Subcutaneous adipose tissue (tissue), 4 donors: ENCODE measurements around the gene IDI1. TPM values are rescaled to one million over a fixed set of nuclear protein-coding genes. Genes with fewer than 3 reads are reported as not detected.

ENCODE experiments used
- CTCF ChIP-seq: fragments of 450-650 bp; IDR thresholded peaks from one replicate; pipeline ENCODE4 v1.5.1; 2016; ENCODE audit warnings: low read depth, mild to moderate bottlenecking, control low read depth, antibody characterized with exemption, moderate library complexity
- total RNA-seq, 4 donors: library from RNA; depleted of rRNA; stranded (reverse); fragments of >200 nt; gene quantifications; one replicate each; pipeline ENCODE4 v1.1.0, GENCODE V29; 2016

IDI1 gene
- total RNA-seq, 4 donors from 2014 or later = 42.7 to 74.5 (median 55.2) TPM

- no peak for TF ChIP-seq CTCF
These were observed 44.8 kb downstream of the IDI1 start for GRCh38 chr10:1003884-1004670.

GRCh38 chr10:1002425-1003006 lies 46.4 kb downstream of the IDI1 start:
- TF ChIP-seq CTCF = no peak

- TF ChIP-seq CTCF = no peak
These were observed 51.5 kb downstream of the IDI1 start for GRCh38 chr10:997266-998022.

- no peak for TF ChIP-seq CTCF
These were observed 52.9 kb downstream of the IDI1 start for GRCh38 chr10:996031-996430.

- TF ChIP-seq CTCF = no peak
These were observed 53.4 kb downstream of the IDI1 start for GRCh38 chr10:995559-995926.

GRCh38 chr10:994836-995558 lies 53.9 kb downstream of the IDI1 start:
- no peak for TF ChIP-seq CTCF
